Activated CD8-positive, alpha-beta T cell treated with anti-CD3 and anti-CD28 coated beads, Interleukin-2, amount 10 ng/mL, durations not matched to agents 7 days and 5 days (primary cell): Measurements from ENCODE around the gene ZNF444. TPM values are rescaled to one million over a fixed set of nuclear protein-coding genes. Genes with fewer than 3 reads are reported as not detected.
"Not testable (repeated sequence)": the region's sequence is repeated elsewhere in the genome, so short reads cannot be mapped to it uniquely, and the experiment has no call there.

Experiments used
- ATAC-seq: fragments of 150-1000 bp; cut with Tn5 transposase; one replicate; pipeline ENCODE4 v1.10.0; 2021; ENCODE audit warnings: moderate library complexity
- CTCF ChIA-PET: fragments of 350-600 bp; sonication (Branson Sonifier 250); formaldehyde crosslinking; loops from one replicate; lab custom pipeline; 2021; ENCODE audit warnings: antibody characterized with exemption; lab: Charles Lee
- POLR2A ChIA-PET: fragments of 350-600 bp; sonication (Branson Sonifier 250); formaldehyde crosslinking; loops from one replicate; lab custom pipeline; 2021; ENCODE audit warnings: antibody characterized with exemption; lab: Charles Lee
- DNase-seq: peaks from one replicate; pipeline ENCODE4 v3.0.0-alpha.2; 2020
- H3K27ac Mint-ChIP-seq: one replicate; pipeline ENCODE4 v1.8.0; 2021; ENCODE audit warnings: mild to moderate bottlenecking, mixed read lengths
- H3K27me3 Mint-ChIP-seq: one replicate; pipeline ENCODE4 v1.8.0; 2021; ENCODE audit warnings: low read depth, mixed read lengths
- H3K36me3 Mint-ChIP-seq: one replicate; pipeline ENCODE4 v1.8.0; 2021; ENCODE audit warnings: low read depth, mixed read lengths
- H3K4me1 Mint-ChIP-seq: one replicate; pipeline ENCODE4 v1.8.0; 2021; ENCODE audit warnings: low read depth, mixed read lengths
- H3K4me3 Mint-ChIP-seq: one replicate; pipeline ENCODE4 v1.8.0; 2021; ENCODE audit warnings: mild to moderate bottlenecking, mixed read lengths
- H3K9me3 Mint-ChIP-seq: one replicate; pipeline ENCODE4 v1.8.0; 2022; ENCODE audit warnings: mixed read lengths; ENCODE audit not compliant: insufficient read depth
- total RNA-seq, 2 experiments: library from RNA; stranded (reverse); gene quantifications; one replicate each; pipeline ENCODE4 v1.2.3, GENCODE V29; 2021

ZNF444 gene
- total RNA-seq, 2 experiments from 2014 or later = 29.3 to 30.1 TPM

- Mint-ChIP-seq H3K9me3 (no peaks in the 10 kb centered on the region), H3K27ac (no peak overlapping the region), H3K27me3 (no peaks in the 10 kb centered on the region), H3K4me3 (no peak overlapping the region), H3K4me1 (peaks cover 14% of the 10 kb centered on the region), H3K36me3 (peaks cover 13% of the 10 kb centered on the region)
- DNase-seq (no peak), ATAC-seq (no peak)
- ChIA-PET POLR2A (no interaction called here), CTCF (no interaction called here)
These were observed 40.0 kb upstream of the ZNF444 start for GRCh38 chr19:56101095-56101494.

- ATAC-seq (no peak), DNase-seq (no peak)
- Mint-ChIP-seq H3K4me3 (no peak overlapping the region), H3K27ac (no peak overlapping the region), H3K9me3 (no peaks in the 10 kb centered on the region), H3K4me1 (peaks cover 22% of the 10 kb centered on the region), H3K27me3 (no peaks in the 10 kb centered on the region), H3K36me3 (peaks cover 18% of the 10 kb centered on the region)
- ChIA-PET CTCF (no interaction called here), POLR2A (no interaction called here)
These were observed 39.1 kb upstream of the ZNF444 start for GRCh38 chr19:56101746-56102535.

- no peaks in the 10 kb centered on the region for H3K9me3 Mint-ChIP-seq
- no peak overlapping the region for H3K27ac Mint-ChIP-seq
- DNase-seq (no peak), ATAC-seq (no peak)
- H3K36me3 Mint-ChIP-seq = peaks cover 12% of the 10 kb centered on the region
- H3K27me3 Mint-ChIP-seq = no peaks in the 10 kb centered on the region
- H3K4me1 Mint-ChIP-seq = peaks cover 26% of the 10 kb centered on the region
- H3K4me3 Mint-ChIP-seq = no peak overlapping the region
- POLR2A ChIA-PET = no interaction called here
- CTCF ChIA-PET = no interaction called here
These were observed 38.0 kb upstream of the ZNF444 start for GRCh38 chr19:56103027-56103614.

GRCh38 chr19:56104423-56104822, 36.7 kb upstream of the ZNF444 start:
- H3K27ac Mint-ChIP-seq = no peak overlapping the region
- CTCF ChIA-PET = no interaction called here
- ATAC-seq (no peak), DNase-seq (no peak)
- no peaks in the 10 kb centered on the region for H3K27me3 Mint-ChIP-seq
- H3K36me3 Mint-ChIP-seq = peaks cover 12% of the 10 kb centered on the region
- H3K4me1 Mint-ChIP-seq = peaks cover 34% of the 10 kb centered on the region
- no peak overlapping the region for H3K4me3 Mint-ChIP-seq
- H3K9me3 Mint-ChIP-seq = no peaks in the 10 kb centered on the region
- POLR2A ChIA-PET = interaction anchor here (1.0 kb wide), 1 partner anchor 16 kb away, joined by 4 read pairs; the partner anchor contains the start of gene ZNF787

- peak; percentile 70 for ATAC-seq
- no peak overlapping the region for H3K4me3 Mint-ChIP-seq
- H3K9me3 Mint-ChIP-seq = no peaks in the 10 kb centered on the region
- peak; percentile 61 for DNase-seq
- H3K27me3 Mint-ChIP-seq = no peaks in the 10 kb centered on the region
- POLR2A ChIA-PET = interaction anchor here (1.0 kb wide), 1 partner anchor 16 kb away, joined by 4 read pairs; the partner anchor contains the start of gene ZNF787
- H3K27ac Mint-ChIP-seq = no peak overlapping the region
- peaks cover 12% of the 10 kb centered on the region for H3K36me3 Mint-ChIP-seq
- H3K4me1 Mint-ChIP-seq = peaks cover 34% of the 10 kb centered on the region
- CTCF ChIA-PET = interaction anchor here (1.0 to 1.3 kb wide), 3 partner anchors 9 to 228 kb away, joined by 3 to 7 read pairs (median 3); no protein-coding TSS in a partner anchor
These were observed 35.9 kb upstream of the ZNF444 start for GRCh38 chr19:56105090-56105701.

- CTCF ChIA-PET = interaction anchor here (1.0 to 1.3 kb wide), 3 partner anchors 10 to 227 kb away, joined by 3 to 7 read pairs (median 3); no protein-coding TSS in a partner anchor
- Mint-ChIP-seq H3K4me1 (peaks cover 34% of the 10 kb centered on the region), H3K36me3 (peaks cover 12% of the 10 kb centered on the region), H3K27ac (peak overlapping the region; percentile 36)
- ATAC-seq, POLR2A ChIA-PET, H3K9me3 Mint-ChIP-seq, H3K27me3 Mint-ChIP-seq, DNase-seq, H3K4me3 Mint-ChIP-seq: not testable (repeated sequence)
These were observed 35.2 kb upstream of the ZNF444 start for GRCh38 chr19:56105831-56106396.

GRCh38 chr19:56106397-56106849, 34.7 kb upstream of the ZNF444 start:
- H3K9me3 Mint-ChIP-seq = no peaks in the 10 kb centered on the region

GRCh38 chr19:56106993-56107392, 34.1 kb upstream of the ZNF444 start:
- peak overlapping the region; percentile 47 for H3K27ac Mint-ChIP-seq
- ChIA-PET POLR2A (no interaction called here), CTCF (no interaction called here)
- H3K4me1 Mint-ChIP-seq = peaks cover 41% of the 10 kb centered on the region
- DNase-seq (no peak), ATAC-seq (no peak)
- no peaks in the 10 kb centered on the region for H3K9me3 Mint-ChIP-seq
- H3K4me3 Mint-ChIP-seq = no peak overlapping the region
- no peaks in the 10 kb centered on the region for H3K27me3 Mint-ChIP-seq
- peaks cover 8% of the 10 kb centered on the region for H3K36me3 Mint-ChIP-seq

More at GRCh38 chr19:56106397-56106849, 34.7 kb upstream of the ZNF444 start:
- ChIA-PET POLR2A (no interaction called here), CTCF (no interaction called here)
- DNase-seq (no peak), ATAC-seq (no peak)
- no peak overlapping the region for H3K27ac Mint-ChIP-seq
- no peaks in the 10 kb centered on the region for H3K27me3 Mint-ChIP-seq
- H3K4me3 Mint-ChIP-seq = no peak overlapping the region
- peaks cover 10% of the 10 kb centered on the region for H3K36me3 Mint-ChIP-seq
- peaks cover 36% of the 10 kb centered on the region for H3K4me1 Mint-ChIP-seq

GRCh38 chr19:56107626-56108351, 33.3 kb upstream of the ZNF444 start:
- CTCF ChIA-PET = no interaction called here
- no peaks in the 10 kb centered on the region for H3K9me3 Mint-ChIP-seq

GRCh38 chr19:56108447-56109195, 32.5 kb upstream of the ZNF444 start:
- H3K27me3 Mint-ChIP-seq = no peaks in the 10 kb centered on the region
- ATAC-seq (no peak), DNase-seq (no peak)
- POLR2A ChIA-PET = interaction anchor here (1.1 kb wide), 1 partner anchor 12 kb away, joined by 3 read pairs; no protein-coding TSS in a partner anchor
- H3K4me3 Mint-ChIP-seq = no peak overlapping the region
- CTCF ChIA-PET = no interaction called here
- peaks cover 55% of the 10 kb centered on the region for H3K4me1 Mint-ChIP-seq
- H3K27ac Mint-ChIP-seq = no peak overlapping the region
- peaks cover 6% of the 10 kb centered on the region for H3K36me3 Mint-ChIP-seq
- H3K9me3 Mint-ChIP-seq = no peaks in the 10 kb centered on the region

More at GRCh38 chr19:56107626-56108351, 33.3 kb upstream of the ZNF444 start:
- POLR2A ChIA-PET = interaction anchor here (1.1 kb wide), 1 partner anchor 12 kb away, joined by 3 read pairs; no protein-coding TSS in a partner anchor
- Mint-ChIP-seq H3K27ac (no peak overlapping the region), H3K36me3 (peaks cover 8% of the 10 kb centered on the region), H3K4me1 (peaks cover 47% of the 10 kb centered on the region), H3K4me3 (no peak overlapping the region), H3K27me3 (no peaks in the 10 kb centered on the region)
- ATAC-seq (no peak), DNase-seq (no peak)
